ENCODE data around the gene SNAPC3.
A peak's percentile ranks its signal among the peaks of the same experiment; 100 is the strongest.

Gene SNAPC3

DNA sequence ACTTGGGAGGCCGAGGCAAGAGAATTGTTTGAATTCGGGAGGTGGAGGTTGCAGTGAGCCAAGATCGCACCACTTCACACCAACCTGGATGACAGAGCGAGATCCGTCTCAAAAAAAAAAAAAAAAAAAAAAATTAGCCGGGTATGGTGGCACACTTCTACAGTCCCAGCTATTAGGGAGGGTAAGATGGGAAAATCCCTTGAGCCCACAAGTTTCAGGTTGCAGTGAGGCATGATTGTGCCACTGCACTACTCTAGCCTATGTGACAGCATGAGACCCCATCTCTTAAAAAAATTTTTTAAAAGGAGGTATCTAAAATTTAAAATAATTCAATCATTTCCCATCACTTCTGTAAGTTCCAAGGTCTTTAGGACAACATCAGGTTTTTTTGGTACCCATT is 62.1 kb downstream of the SNAPC3 start:
- H3K27ac ChIP-seq = no peak overlapping the region
- DNase-seq (ENCODE audit: low read depth, low spot score) = no peak

DNA sequence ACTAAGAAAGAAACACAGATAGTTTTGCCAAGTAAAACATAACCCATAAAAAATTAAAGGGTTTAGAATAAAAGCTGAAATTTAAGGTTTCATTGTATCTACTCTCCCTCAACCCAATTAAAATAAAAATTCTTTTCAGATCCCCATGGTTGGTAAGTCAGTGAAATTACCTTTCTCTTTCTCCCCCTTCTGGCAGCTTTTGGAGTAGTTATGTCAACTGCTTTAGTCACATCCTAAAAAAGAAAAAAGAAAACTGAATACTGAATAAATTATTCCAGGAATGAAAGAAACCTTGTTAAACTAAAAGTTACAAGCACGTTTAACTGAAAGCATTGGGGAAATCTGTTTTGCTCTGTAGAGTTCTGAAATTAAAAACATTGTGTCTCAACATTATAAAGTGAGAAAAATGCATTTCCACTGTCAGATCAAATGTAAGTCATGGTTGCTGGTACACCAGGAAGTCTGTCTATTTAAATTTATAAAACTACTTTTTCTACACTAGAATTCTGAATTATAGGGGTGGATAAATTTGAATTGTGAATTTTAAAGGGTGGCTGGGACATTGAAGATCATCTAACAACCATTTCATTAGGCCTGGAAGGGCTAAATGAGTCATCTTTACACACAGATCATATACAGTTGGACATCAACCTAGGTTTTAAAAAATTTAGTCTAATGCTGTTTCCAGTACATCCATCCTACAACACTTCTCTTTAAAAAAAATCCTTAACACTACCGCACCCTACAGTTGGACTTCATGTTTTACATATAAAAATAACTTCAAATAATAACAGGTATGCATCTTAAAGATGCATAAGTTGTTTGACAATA is 63.4 kb downstream of the SNAPC3 start:
- DNase-seq (ENCODE audit: low read depth, low spot score) = no peak

DNA sequence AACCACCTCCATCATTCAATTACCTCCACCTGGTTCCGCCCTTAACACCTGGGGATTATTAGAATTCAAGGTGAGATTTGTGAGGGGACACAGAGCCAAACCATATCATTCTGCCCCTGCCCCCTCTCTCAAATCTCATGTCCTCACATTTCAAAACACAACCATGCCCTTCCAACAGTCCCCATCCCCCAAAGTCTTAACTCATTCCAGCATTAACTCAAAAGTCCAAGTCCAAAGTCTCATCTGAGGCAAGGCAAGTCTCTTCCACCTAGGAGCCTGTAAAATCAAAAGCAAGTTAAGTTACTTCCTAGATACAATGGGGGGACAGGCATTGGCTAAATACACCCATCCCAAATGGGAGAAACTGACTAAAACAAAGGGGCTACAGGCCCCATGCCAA is 69.3 kb downstream of the SNAPC3 start:
- DNase-seq (ENCODE audit: low read depth, low spot score) = no peak
- H3K27ac ChIP-seq = no peak overlapping the region

More for the DNA sequence above, 63.4 kb downstream of the SNAPC3 start:
- no peak overlapping the region for H3K27ac ChIP-seq

DNA sequence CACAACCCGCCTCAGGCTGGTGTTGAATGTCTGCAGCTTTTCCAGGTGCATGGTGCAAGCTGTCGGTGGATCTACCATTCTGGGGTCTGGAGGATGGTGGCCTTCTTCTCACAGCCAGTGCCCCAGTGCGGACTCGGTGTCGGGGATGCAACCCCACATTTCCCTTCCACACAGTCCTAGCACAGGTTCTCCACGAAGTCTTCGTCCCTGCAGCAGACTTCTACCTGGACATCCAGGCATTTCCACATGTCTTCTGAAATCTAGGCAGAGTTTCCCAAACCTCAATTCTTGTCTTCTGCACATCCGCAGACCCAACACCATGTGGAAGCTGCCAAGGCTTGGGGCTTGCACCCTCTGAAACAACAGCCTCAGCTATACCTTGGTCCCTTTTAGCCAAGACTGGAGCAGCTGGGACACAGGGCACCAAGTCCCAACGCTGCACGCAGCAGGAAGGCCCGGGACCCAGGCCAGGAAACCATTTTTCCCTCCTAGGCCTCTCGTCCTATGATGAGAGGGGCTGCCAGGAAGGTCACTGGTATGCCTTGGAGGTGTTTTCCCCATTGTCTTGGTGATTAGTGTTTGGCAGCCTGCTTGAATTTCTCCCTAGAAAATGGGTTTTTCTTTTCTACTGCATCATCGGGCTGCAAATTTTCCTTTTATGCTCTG is 69.9 kb downstream of the SNAPC3 start:
- H3K27ac ChIP-seq = no peak overlapping the region
- DNase-seq (ENCODE audit: low read depth, low spot score) = no peak

GRCh38 chr9:15498246-15498995 is 75.7 kb downstream of the SNAPC3 start:
- H3K27ac ChIP-seq = no peak overlapping the region
- no peak for DNase-seq (ENCODE audit: low read depth, low spot score)

DNA sequence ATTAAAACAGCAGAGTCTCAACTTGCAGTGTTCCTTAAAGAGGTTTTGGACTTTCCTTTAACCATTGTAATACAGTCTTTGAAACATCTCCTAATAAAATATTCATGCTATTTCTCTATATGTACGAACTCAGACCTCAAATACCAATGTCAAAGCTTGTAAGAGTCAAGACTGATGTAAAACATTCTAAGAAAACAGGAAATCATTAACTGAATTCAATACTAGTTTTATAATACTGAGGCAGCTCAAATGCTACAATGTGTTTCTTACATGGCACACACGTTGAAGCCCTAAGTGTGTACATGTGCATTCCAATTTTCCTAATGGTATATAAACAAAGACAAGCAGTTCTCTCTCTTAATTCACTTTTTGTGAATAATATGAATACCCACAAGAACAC is 76.5 kb downstream of the SNAPC3 start:
- no peak for DNase-seq (ENCODE audit: low read depth, low spot score)
- H3K27ac ChIP-seq = no peak overlapping the region

DNA sequence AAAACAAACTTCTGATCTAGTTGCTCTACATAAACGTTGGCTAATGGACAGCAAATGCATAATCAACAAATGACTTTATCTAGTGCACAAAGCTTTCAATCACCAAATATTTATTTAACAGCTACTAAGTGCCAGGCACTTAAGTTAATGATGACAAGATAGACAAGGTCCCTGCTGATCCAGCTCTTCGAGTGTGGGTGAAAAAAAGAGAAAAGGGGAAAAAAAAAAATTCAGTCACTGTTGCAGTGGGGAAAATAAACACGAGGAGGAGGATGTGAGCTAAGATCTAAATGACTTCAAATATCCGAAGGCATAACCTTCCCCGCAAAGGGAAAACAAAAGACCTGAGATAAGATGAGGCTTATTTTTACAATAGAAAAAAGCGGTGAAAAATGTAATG is 78.5 kb downstream of the SNAPC3 start:
- H3K27ac ChIP-seq = no peak overlapping the region

GRCh38 chr9:15501803-15502202 is 79.1 kb downstream of the SNAPC3 start:
- H3K27ac ChIP-seq = no peak overlapping the region
- DNase-seq (ENCODE audit: low read depth, low spot score) = no peak

More for the DNA sequence above, 78.5 kb downstream of the SNAPC3 start:
- no peak for DNase-seq (ENCODE audit: low read depth, low spot score)

GRCh38 chr9:15505921-15506320 is 83.2 kb downstream of the SNAPC3 start:
- DNase-seq (ENCODE audit: low read depth, low spot score) = no peak
- H3K27ac ChIP-seq = no peak overlapping the region

GRCh38 chr9:15509931-15510788 is 87.5 kb downstream of the SNAPC3 start:
- peak overlapping the region; percentile 58 for H3K27ac ChIP-seq
- no peak for DNase-seq (ENCODE audit: low read depth, low spot score)

- H3K27ac ChIP-seq = peak within 1 kb of the TSS; percentile 58
- no peak for DNase-seq (ENCODE audit: low read depth, low spot score)
These were observed 88.3 kb downstream of the SNAPC3 start, which contains the start of gene PSIP1 for GRCh38 chr9:15510789-15511575. TSS of gene PSIP1 (minus strand) at chr9:15510970. CDS start at chr9:15510188, 782 bp downstream.
